Uterus (tissue), 4 donors: Measurements from ENCODE around the gene PFDN5. TPM values are rescaled to one million over a fixed set of nuclear protein-coding genes. Genes with fewer than 3 reads are reported as not detected.

Source experiments
- DNase-seq, 2 donors: peaks; one replicate each; pipeline ENCODE4 v3.0.0-alpha.2; 2019 to 2020
- H3K27ac ChIP-seq, 2 donors: fragments of 200-600 bp; sonication (generic); 1 replicate in 1 of 2; 2 replicates in 1 of 2; pipeline ENCODE4 v1.5.1; 2016 to 2018
- H3K27me3 ChIP-seq, 2 donors: fragments of 200-600 bp; sonication (generic); one replicate each; pipeline ENCODE4 v1.5.1; 2018 to 2019; ENCODE audit warnings: control low read depth in 1 of 2
- H3K36me3 ChIP-seq, 2 donors: fragments of 200-600 bp; sonication (generic); one replicate each; pipeline ENCODE4 v1.5.1; 2019; ENCODE audit warnings: control low read depth in 1 of 2
- H3K4me1 ChIP-seq, 2 donors: fragments of 200-600 bp; sonication (generic); one replicate each; pipeline ENCODE4 v1.5.1; 2018 to 2019; ENCODE audit warnings: control low read depth in 1 of 2
- H3K4me3 ChIP-seq, 2 donors: fragments of 200-600 bp; sonication (generic); 1 replicate in 1 of 2; 2 replicates in 1 of 2; pipeline ENCODE4 v1.5.1; 2018 to 2019; ENCODE audit warnings: mild to moderate bottlenecking in 1 of 2
- H3K9me3 ChIP-seq, 2 donors: fragments of 200-600 bp; sonication (generic); one replicate each; pipeline ENCODE4 v1.5.1; 2019; ENCODE audit warnings: control low read depth in 1 of 2
- CTCF ChIP-seq, 4 experiments: fragments of 200-600 bp in 2 of 4; fragments of 450-650 bp in 2 of 4; sonication (generic) in 2 of 4; IDR thresholded peaks; one replicate each; pipeline ENCODE4 v1.5.1; 2016 to 2019; ENCODE audit warnings: antibody characterized with exemption in 4 of 4, mild to moderate bottlenecking in 2 of 4, moderate library complexity in 1 of 4
- POLR2A ChIP-seq, 2 donors: fragments of 450-650 bp; IDR thresholded peaks; one replicate each; pipeline ENCODE4 v1.6.1; 2016; ENCODE audit warnings: antibody characterized with exemption in 2 of 2, mild to moderate bottlenecking in 1 of 2, moderate library complexity in 1 of 2
- intact Hi-C: fragments of 100-400 bp; cut with DNase I; formaldehyde crosslinking; loops from one replicate; pipeline ENCODE4 v1.15.1; 2023; ENCODE audit warnings: low total_unique reads
- total RNA-seq, 4 donors: library from RNA; depleted of rRNA in 3 of 4; stranded (reverse); fragments of >200 nt in 3 of 4; gene quantifications; one replicate each; pipeline versions ENCODE4 v1.1.0 to v1.2.4, GENCODE V29; 2014 to 2023
- donor health status: DM: yes; HTN: yes; CAD: no.

The PFDN5 gene
- total RNA-seq, 4 donors from 2014 or later = 347 to 1,573 (median 972) TPM

GRCh38 chr12:53274445-53274844, 20.9 kb upstream of the PFDN5 start:
- H3K4me3 ChIP-seq = no peak overlapping the region
- intact Hi-C loops = no loop called here

GRCh38 chr12:53276511-53276910, 18.8 kb upstream of the PFDN5 start:
- Histone ChIP-seq H3K4me3 (no peak overlapping the region), H3K9me3 (no peaks in the 10 kb centered on the region), H3K27ac (no peak overlapping the region), H3K27me3 (no peaks in the 10 kb centered on the region), H3K36me3 (no peaks in the 10 kb centered on the region), H3K4me1 (no peaks in the 10 kb centered on the region)
- intact Hi-C loops = no loop called here
- TF ChIP-seq CTCF (IDR thresholded peaks at IDR 0.05) = no peak
- TF ChIP-seq POLR2A (IDR thresholded peaks at IDR 0.05) = no peak
- no peak for DNase-seq

More at GRCh38 chr12:53274445-53274844, 20.9 kb upstream of the PFDN5 start:
- Histone ChIP-seq H3K4me1 (no peaks in the 10 kb centered on the region), H3K9me3 (no peaks in the 10 kb centered on the region), H3K36me3 (no peaks in the 10 kb centered on the region), H3K27ac (no peak overlapping the region), H3K27me3 (no peaks in the 10 kb centered on the region)
- TF ChIP-seq POLR2A (IDR thresholded peaks at IDR 0.05) (no peak), CTCF (IDR thresholded peaks at IDR 0.05) (no peak)
- DNase-seq = no peak

- no peak overlapping the region for H3K27ac ChIP-seq
- H3K4me1 ChIP-seq = no peaks in the 10 kb centered on the region
- intact Hi-C loops = no loop called here
- H3K9me3 ChIP-seq = no peaks in the 10 kb centered on the region
- no peaks in the 10 kb centered on the region for H3K27me3 ChIP-seq
- TF ChIP-seq CTCF (IDR thresholded peaks at IDR 0.05) (no peak), POLR2A (IDR thresholded peaks at IDR 0.05) (no peak)
- no peak for DNase-seq
- H3K4me3 ChIP-seq = no peak overlapping the region
- no peaks in the 10 kb centered on the region for H3K36me3 ChIP-seq
Measured at GRCh38 chr12:53277981-53278380, 17.4 kb upstream of the PFDN5 start.

- H3K4me1 ChIP-seq = no peaks in the 10 kb centered on the region
- intact Hi-C loops = no loop called here
- H3K9me3 ChIP-seq = no peaks in the 10 kb centered on the region
- no peaks in the 10 kb centered on the region for H3K27me3 ChIP-seq
- no peak for DNase-seq
- no peak overlapping the region for H3K27ac ChIP-seq
- no peaks in the 10 kb centered on the region for H3K36me3 ChIP-seq
- TF ChIP-seq CTCF (IDR thresholded peaks at IDR 0.05) = no peak
- TF ChIP-seq POLR2A (IDR thresholded peaks at IDR 0.05) = no peak
- H3K4me3 ChIP-seq = no peak overlapping the region
Measured at GRCh38 chr12:53279283-53279869, 16.0 kb upstream of the PFDN5 start.

- H3K9me3 ChIP-seq = no peaks in the 10 kb centered on the region
- no peak overlapping the region for H3K27ac ChIP-seq
- H3K4me3 ChIP-seq = no peak overlapping the region
- H3K4me1 ChIP-seq = no peaks in the 10 kb centered on the region
- no peak for DNase-seq
- no peaks in the 10 kb centered on the region for H3K36me3 ChIP-seq
- intact Hi-C loops = loop anchor here (10.0 kb wide), 1 partner anchor 65 kb away; no protein-coding TSS in a partner anchor
- no peak for TF ChIP-seq POLR2A (IDR thresholded peaks at IDR 0.05)
- no peak for TF ChIP-seq CTCF (IDR thresholded peaks at IDR 0.05)
- H3K27me3 ChIP-seq = no peaks in the 10 kb centered on the region
Measured at GRCh38 chr12:53279888-53280498, 15.3 kb upstream of the PFDN5 start.
